GM12801 (cell line): Measurements from ENCODE around the gene ATP8B4.

Experiments
- TF ChIP-seq, protein P1 (sequence below): IDR thresholded peaks from one replicate; pipeline ENCODE4 v1.5.1; 2011; ENCODE audit warnings: control low read depth; ENCODE audit not compliant: insufficient read length; ENCODE audit errors: extremely low read depth

ATP8B4 gene, protein sequence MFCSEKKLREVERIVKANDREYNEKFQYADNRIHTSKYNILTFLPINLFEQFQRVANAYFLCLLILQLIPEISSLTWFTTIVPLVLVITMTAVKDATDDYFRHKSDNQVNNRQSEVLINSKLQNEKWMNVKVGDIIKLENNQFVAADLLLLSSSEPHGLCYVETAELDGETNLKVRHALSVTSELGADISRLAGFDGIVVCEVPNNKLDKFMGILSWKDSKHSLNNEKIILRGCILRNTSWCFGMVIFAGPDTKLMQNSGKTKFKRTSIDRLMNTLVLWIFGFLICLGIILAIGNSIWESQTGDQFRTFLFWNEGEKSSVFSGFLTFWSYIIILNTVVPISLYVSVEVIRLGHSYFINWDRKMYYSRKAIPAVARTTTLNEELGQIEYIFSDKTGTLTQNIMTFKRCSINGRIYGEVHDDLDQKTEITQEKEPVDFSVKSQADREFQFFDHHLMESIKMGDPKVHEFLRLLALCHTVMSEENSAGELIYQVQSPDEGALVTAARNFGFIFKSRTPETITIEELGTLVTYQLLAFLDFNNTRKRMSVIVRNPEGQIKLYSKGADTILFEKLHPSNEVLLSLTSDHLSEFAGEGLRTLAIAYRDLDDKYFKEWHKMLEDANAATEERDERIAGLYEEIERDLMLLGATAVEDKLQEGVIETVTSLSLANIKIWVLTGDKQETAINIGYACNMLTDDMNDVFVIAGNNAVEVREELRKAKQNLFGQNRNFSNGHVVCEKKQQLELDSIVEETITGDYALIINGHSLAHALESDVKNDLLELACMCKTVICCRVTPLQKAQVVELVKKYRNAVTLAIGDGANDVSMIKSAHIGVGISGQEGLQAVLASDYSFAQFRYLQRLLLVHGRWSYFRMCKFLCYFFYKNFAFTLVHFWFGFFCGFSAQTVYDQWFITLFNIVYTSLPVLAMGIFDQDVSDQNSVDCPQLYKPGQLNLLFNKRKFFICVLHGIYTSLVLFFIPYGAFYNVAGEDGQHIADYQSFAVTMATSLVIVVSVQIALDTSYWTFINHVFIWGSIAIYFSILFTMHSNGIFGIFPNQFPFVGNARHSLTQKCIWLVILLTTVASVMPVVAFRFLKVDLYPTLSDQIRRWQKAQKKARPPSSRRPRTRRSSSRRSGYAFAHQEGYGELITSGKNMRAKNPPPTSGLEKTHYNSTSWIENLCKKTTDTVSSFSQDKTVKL

DNA sequence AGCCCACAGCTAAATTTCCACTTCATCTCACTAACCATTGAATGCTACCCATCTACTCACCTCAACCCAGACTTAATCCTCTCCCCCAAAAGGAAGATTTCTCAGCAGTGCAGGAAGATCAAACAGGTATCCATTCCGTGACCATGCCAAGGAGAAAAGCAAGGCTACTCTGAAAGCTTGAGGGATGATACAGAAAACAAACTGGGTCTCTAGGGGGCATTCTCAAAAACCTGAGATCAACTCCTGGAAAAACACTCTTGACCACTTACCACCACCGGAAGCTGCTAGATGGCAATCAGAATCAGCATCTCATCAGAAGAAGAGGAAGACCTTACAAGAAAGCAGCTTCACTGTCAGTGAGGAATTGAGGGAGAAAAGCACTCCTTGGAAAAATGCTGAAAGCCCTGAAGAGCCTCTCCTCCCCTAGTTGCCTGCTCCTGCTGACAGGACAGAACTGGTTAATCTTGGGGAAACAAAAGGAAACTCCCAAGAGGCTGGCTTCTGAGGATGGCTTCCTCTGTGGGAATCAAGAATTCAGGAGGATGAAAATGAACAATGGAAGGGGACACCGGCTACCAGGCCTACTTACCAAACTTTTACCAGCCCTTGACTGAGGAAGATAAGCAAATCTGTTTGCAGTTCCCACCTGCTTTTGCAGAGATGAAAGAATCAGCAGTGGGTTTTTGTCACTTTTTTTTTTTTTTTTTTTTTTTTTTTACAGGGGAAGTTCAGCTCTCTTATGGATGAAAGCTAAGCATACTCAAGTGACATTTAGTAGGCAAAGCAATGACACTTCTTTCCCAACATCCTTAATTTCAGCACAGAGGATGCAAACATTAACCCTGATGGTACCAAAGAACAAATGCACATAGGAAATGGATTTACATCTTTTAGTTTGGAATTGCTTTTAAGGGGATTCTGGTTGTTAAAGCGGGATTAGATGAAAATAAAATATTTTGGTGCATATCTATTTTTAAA is at the start of gene ATP8B4:
Gene ATP8B4, minus strand, starts transcription at position 171 of the 978 bp plus-strand sequence. CDS start 12,267 bp downstream, outside the sequence.
- TF ChIP-seq, protein P1, sequence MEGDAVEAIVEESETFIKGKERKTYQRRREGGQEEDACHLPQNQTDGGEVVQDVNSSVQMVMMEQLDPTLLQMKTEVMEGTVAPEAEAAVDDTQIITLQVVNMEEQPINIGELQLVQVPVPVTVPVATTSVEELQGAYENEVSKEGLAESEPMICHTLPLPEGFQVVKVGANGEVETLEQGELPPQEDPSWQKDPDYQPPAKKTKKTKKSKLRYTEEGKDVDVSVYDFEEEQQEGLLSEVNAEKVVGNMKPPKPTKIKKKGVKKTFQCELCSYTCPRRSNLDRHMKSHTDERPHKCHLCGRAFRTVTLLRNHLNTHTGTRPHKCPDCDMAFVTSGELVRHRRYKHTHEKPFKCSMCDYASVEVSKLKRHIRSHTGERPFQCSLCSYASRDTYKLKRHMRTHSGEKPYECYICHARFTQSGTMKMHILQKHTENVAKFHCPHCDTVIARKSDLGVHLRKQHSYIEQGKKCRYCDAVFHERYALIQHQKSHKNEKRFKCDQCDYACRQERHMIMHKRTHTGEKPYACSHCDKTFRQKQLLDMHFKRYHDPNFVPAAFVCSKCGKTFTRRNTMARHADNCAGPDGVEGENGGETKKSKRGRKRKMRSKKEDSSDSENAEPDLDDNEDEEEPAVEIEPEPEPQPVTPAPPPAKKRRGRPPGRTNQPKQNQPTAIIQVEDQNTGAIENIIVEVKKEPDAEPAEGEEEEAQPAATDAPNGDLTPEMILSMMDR, result no peak

DNA sequence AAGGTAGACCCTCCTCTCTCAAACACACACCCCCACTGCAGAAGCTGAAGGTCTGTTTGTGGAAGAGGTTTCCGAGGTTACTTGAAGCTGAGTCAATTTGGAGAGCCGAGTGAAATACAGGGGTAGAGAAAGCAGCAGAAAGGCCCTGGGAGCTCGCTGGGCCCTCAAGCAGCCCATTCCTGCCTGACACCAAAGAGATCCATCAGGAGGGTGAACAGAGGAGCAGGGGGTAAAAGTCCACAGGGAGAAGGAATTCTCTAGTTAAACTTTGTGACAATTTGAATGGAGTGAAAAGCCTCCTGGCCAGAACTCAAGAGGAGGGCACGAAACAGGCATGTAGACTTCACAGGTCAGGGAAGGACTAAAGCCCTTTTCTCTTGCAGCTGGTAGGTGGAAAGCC is 49.3 kb upstream of the ATP8B4 start:
- TF ChIP-seq, protein P1, result no peak

DNA sequence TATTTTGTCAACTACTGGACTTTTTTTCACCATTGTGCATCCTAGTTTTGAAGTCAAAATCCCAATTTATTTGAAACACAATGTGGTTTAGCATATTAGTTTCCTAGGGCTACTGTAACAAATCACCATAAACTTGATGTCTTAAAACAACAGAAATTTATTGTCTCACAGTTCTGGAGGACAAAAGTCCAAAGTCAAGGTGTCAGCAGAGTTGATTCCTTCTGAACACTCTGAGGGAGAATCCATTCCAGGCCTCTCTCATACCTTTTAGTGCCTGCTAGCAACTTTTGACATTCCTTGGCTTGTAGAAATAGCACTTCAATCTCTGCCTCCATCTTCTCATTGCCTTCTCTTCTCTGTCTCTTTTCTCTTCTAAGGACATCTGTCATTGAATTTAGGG is 48.1 kb upstream of the ATP8B4 start:
- TF ChIP-seq, protein P1, result no peak

DNA sequence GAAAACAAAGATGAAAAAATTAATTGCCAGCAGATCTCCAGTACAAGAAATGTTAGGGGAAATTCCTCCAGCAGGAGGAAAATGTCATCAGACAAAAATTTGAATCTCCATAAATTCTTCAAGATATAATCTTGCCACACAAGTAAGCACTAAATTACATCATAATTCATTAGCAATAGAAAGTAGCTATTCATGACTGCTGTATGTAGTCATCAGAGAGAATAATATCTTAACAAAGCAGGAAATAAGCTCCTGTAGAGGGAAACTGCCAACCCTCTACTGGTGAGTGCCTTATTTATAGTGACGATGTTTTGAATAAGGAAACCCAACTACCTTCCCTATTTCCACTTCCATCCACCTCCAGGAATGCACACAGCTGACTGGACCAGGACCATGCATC is 47.2 kb upstream of the ATP8B4 start:
- TF ChIP-seq, protein P1, result no peak

DNA sequence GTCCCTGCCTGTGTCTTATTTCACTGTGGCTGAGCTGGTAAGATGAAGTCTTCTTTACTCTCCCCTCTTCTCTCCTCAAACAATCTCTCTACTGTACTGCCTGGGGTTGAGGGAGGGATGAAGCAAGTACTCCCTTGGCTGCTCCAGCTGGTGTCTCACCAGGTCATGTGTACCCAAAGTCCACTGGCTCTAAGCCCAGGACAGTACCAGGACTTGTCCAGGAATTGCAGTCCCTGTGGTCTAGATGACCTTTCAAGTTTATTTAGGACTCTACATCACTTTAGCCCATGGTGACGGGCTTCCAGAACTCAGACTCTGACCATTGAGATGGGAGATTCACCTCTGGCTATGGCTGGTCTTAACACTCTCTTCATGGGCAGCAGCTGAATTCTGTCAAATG is 45.4 kb upstream of the ATP8B4 start:
- TF ChIP-seq, protein P1, result no peak

DNA sequence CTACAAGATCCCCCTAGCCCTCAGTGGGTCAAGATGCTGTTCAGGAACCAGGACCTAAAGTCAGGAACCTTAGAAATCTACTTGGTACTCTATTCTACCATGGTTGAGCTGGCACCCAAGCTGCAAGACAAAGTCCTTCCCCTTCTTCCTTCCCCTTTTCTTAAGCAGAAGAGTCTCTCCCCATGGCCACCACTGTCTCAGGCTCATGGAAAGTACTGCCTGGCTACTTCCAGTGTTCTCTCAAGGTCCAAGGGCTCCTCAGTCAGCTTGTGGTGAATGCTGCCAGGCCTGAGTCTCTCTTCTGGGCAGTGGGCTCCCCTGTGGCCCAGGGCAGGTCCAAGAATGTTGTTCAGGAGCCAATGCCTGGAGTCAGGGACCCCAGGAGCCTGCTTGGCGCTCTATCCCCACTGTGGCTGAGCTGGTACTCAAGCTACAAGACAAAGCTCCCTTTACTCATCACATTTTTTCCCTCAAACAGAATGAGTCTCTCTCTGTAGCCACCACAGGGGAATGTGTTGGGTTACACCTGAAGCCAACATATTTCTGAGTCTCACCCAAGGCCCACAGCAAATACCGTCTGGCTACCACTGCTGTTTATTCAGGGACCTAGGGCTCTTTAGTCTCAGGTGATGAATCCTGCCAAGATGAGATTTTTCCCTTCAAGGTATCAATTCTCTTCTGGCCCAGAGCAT is 44.8 kb upstream of the ATP8B4 start:
- TF ChIP-seq, protein P1, result no peak
